ENCODE data around the gene ZNF331.

DNA sequence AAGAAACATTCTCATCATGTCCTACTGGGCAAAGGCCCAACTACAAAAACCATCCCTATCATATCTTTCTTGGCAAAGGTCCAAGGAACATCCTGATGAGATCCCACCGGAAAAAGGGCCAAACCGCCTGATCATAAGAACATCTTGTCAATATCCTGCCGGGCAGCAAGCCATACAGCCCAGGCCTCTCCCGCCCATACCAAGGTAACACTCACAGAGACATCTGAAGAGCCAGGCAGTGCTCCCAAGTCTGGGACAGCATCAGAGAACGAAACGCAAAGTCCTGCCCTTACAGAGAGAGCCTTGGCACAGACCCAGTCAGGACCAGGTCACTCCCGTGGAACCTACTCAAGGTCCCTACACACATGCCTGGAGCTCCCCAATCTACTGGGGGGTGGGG, 18.5 kb upstream of the ZNF331 start:
- TF ChIP-seq, protein P1, sequence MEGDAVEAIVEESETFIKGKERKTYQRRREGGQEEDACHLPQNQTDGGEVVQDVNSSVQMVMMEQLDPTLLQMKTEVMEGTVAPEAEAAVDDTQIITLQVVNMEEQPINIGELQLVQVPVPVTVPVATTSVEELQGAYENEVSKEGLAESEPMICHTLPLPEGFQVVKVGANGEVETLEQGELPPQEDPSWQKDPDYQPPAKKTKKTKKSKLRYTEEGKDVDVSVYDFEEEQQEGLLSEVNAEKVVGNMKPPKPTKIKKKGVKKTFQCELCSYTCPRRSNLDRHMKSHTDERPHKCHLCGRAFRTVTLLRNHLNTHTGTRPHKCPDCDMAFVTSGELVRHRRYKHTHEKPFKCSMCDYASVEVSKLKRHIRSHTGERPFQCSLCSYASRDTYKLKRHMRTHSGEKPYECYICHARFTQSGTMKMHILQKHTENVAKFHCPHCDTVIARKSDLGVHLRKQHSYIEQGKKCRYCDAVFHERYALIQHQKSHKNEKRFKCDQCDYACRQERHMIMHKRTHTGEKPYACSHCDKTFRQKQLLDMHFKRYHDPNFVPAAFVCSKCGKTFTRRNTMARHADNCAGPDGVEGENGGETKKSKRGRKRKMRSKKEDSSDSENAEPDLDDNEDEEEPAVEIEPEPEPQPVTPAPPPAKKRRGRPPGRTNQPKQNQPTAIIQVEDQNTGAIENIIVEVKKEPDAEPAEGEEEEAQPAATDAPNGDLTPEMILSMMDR (IDR thresholded peaks at IDR 0.05): no peak
- no peak for TF ChIP-seq POLR2A (IDR thresholded peaks at IDR 0.05)

Measured in thyroid gland (tissue), 4 donors.